Esophagus mucosa (tissue), 1 donor: Measurements from ENCODE around the gene CNKSR3. TPM values are rescaled to one million over a fixed set of nuclear protein-coding genes. Genes with fewer than 3 reads are reported as not detected.

ENCODE experiments used
- ATAC-seq: fragments of 200-7000 bp; cut with Tn5 transposase; one replicate; pipeline ENCODE4 v1.9.1; 2020
- total RNA-seq: library from RNA; stranded (reverse); gene quantifications from one replicate; pipeline ENCODE4 v1.2.4, GENCODE V29; 2023
- donor health status: DM: yes; HTN: yes; CAD: no.

CNKSR3 gene
- total RNA-seq, 1 donor from 2014 or later, result 24.5 TPM

GRCh38 chr6:154448448-154449096, 61.9 kb downstream of the CNKSR3 start:
- ATAC-seq, result no peak

GRCh38 chr6:154447954-154448353, 62.5 kb downstream of the CNKSR3 start:
- ATAC-seq, result no peak

GRCh38 chr6:154446984-154447383, 63.5 kb downstream of the CNKSR3 start:
- no peak for ATAC-seq

- no peak for ATAC-seq
These were observed 65.1 kb downstream of the CNKSR3 start for GRCh38 chr6:154445417-154445816.

- ATAC-seq, result no peak
These were observed 68.5 kb downstream of the CNKSR3 start for GRCh38 chr6:154441995-154442310.

- no peak for ATAC-seq
These were observed 70.0 kb downstream of the CNKSR3 start for GRCh38 chr6:154440422-154441043.

- no peak for ATAC-seq
These were observed 70.5 kb downstream of the CNKSR3 start for GRCh38 chr6:154440022-154440421.

GRCh38 chr6:154438882-154439415, 71.5 kb downstream of the CNKSR3 start:
- ATAC-seq, result no peak

- ATAC-seq, result no peak
These were observed 75.0 kb downstream of the CNKSR3 start for GRCh38 chr6:154435400-154435945.

GRCh38 chr6:154434662-154435061, 75.8 kb downstream of the CNKSR3 start:
- ATAC-seq, result no peak

- no peak for ATAC-seq
These were observed 76.8 kb downstream of the CNKSR3 start for GRCh38 chr6:154433477-154434241.

- no peak for ATAC-seq
These were observed 77.7 kb downstream of the CNKSR3 start for GRCh38 chr6:154432533-154433476.

- ATAC-seq, result no peak
These were observed 80.0 kb downstream of the CNKSR3 start for GRCh38 chr6:154430481-154430919.

GRCh38 chr6:154429711-154430110, 80.8 kb downstream of the CNKSR3 start:
- no peak for ATAC-seq

GRCh38 chr6:154428897-154429296, 81.6 kb downstream of the CNKSR3 start:
- no peak for ATAC-seq

- no peak for ATAC-seq
These were observed 83.0 kb downstream of the CNKSR3 start for GRCh38 chr6:154427446-154427845.

GRCh38 chr6:154426997-154427396, 83.5 kb downstream of the CNKSR3 start:
- ATAC-seq, result no peak

GRCh38 chr6:154425034-154425433, 85.5 kb downstream of the CNKSR3 start:
- ATAC-seq, result no peak

GRCh38 chr6:154414021-154414813, 96.3 kb downstream of the CNKSR3 start:
- ATAC-seq, result no peak

GRCh38 chr6:154412106-154412820, 98.2 kb downstream of the CNKSR3 start:
- peak; percentile 45 for ATAC-seq

GRCh38 chr6:154411076-154411475, 99.4 kb downstream of the CNKSR3 start:
- ATAC-seq, result no peak
